KOPT-K1 (cell line): Measurements from ENCODE around the gene MAP6D1.

Experiments used
- H3K27ac ChIP-seq: fragments of 200-600 bp; sonication (generic); 2 replicates; pipeline ENCODE4 v1.5.1; 2016; ENCODE audit warnings: antibody characterized with exemption, mild to moderate bottlenecking, low read depth, low read length; ENCODE audit not compliant: poor library complexity, severe bottlenecking
- H3K36me3 ChIP-seq: fragments of 200-600 bp; sonication (generic); 2 replicates; pipeline ENCODE4 v1.5.1; 2017; ENCODE audit warnings: antibody characterized with exemption, mild to moderate bottlenecking, low read length, moderate library complexity; ENCODE audit not compliant: insufficient read depth
- H3K9me3 ChIP-seq: fragments of 200-600 bp; sonication (generic); 2 replicates; pipeline ENCODE4 v1.5.1; 2017; ENCODE audit warnings: antibody characterized with exemption, low read length, mild to moderate bottlenecking; ENCODE audit not compliant: insufficient read depth, poor library complexity, severe bottlenecking

The MAP6D1 gene

GRCh38 chr3:183830187-183830586 is 4.8 kb upstream of the MAP6D1 start:
- H3K36me3 ChIP-seq, result peaks cover 77% of the 10 kb centered on the region
- H3K27ac ChIP-seq, result no peak overlapping the region
- no peaks in the 10 kb centered on the region for H3K9me3 ChIP-seq

DNA sequence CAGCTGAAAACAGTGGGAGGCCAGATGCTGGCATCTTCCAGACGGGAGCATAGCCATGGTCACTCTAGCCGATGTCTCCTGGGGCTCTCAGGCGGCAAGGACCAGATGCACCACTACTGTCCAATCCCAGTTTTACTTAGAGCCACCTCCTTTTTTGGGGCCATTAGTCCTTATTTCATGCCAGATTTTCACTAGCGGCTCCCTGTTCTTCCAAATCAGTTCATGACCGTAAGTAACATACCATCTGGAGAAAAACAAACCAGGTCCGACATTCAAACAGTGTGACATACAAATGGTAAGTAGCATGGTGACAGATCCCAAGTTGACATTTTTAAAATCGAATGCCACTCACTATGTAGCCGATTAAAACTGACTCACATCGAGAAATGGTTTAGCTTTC is 4.1 kb upstream of the MAP6D1 start:
- Histone ChIP-seq H3K9me3 (no peaks in the 10 kb centered on the region), H3K36me3 (peaks cover 70% of the 10 kb centered on the region), H3K27ac (no peak overlapping the region)

- no peak overlapping the region for H3K27ac ChIP-seq
- no peaks in the 10 kb centered on the region for H3K9me3 ChIP-seq
- H3K36me3 ChIP-seq, result peaks cover 60% of the 10 kb centered on the region
These were observed 3.1 kb upstream of the MAP6D1 start for GRCh38 chr3:183828538-183828870.

DNA sequence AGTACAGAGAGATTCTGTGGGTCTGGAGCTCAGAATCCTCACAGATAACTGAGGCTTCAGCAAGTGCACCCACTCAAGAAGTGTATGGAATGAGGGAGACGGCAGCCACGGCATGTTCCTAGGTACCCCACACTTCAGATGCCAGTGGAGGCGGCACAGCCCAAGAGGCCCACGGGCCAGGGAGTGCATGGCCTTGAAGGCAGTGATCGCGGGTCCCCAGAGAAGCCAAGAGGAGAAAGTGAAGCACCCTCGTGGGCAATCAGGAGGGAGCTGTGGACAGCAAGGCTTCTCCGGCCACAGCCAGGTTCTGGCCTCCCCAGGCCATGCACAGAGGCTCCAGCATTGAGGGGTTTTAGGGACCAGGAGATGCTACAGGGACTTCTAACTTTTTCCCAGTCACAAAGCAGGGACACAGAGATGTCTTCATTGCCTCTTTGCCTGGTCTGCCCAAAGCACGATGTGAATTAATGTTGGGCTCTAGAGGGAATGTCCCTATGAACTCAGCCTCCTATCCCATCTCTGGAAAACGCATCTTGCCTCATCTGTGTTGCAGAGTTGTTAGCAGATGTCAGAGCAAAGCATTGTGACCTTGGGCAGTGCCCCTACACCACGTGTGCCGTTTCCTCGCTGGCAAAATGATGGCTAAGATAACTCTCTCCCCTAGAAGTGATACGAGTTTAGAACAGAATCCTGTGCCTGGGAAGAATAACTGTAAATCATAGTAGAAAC is 2.6 kb upstream of the MAP6D1 start:
- Histone ChIP-seq H3K9me3 (no peaks in the 10 kb centered on the region), H3K27ac (no peak overlapping the region), H3K36me3 (peaks cover 55% of the 10 kb centered on the region)

DNA sequence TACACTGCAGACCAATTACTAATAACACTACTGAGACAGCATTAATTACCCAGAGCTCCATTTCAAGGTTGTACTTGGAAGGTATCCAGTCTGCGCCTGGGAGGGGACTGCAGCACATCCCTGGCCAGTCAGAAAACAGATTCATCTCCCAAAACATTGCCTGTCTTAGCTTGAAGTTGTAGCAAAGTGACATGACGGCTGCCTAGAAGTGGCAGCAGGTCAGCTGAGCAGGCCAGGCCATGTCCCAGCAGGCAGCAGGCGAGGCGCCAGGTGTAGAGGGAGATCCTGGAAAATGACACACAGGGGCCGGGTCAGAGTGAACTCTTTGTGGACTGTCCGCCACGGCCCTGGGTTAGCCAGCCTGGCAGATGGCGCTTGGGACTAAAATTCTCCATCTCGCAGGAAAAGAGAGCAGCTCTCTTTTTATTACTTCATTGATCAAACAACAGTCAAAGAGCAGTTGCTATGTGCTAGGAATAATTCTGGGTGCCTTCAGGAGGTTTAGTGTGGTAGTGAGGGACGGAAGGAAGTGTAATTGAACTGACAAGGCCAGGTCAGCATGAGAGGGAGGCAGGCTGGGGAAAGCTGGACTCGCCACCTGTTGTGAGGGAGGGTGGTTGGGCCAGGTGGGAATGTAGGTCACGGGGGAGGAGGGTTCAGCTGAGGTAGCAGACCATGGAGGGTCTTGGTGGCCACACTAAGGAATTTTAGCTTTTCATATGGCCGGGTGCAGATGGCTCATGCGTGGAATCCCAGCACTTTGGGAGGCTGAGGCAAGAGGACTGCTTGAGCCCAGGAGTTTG is 1.3 kb upstream of the MAP6D1 start:
- Histone ChIP-seq H3K27ac (no peak overlapping the region), H3K36me3 (peaks cover 44% of the 10 kb centered on the region), H3K9me3 (no peaks in the 10 kb centered on the region)

DNA sequence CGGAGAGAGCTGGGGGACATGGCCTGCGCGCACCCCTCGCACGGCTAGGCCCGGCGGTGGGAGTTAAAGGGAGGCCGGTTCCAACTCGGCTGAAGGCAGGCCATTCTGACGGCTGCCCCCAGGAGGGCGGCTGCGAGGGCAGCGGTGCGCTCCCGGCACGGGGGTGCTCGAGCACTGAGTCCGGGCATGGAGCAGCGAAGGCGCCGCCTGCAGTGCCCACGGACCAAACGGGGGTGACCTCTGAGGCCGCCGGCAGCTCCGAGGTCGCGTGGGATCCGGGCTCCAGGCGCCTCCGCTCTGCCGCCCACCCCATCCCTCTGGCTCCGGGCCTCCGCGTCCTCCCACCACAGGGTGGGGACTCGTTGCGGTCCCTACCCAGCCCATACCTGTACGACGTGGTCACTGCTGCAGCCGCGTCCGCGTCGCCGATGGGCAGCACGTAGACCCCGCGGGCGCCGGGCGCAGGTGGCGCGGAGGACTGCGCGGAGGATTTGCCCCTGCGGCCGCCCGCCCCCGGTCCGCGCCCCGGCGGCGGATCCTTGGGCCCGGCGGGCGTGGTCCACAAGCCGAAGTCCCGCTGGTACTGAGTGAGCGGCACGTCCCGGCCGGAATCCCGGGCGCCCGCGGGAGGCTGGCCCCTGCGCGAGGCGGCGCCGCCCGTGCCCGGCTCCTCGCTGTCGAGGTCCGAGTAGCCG is 469 bp downstream of the MAP6D1 start:
- H3K36me3 ChIP-seq, result peaks cover 32% of the 10 kb centered on the region; the same call in 1 of the 2 replicates
- no peak overlapping the region for H3K27ac ChIP-seq
- no peaks in the 10 kb centered on the region for H3K9me3 ChIP-seq

- Histone ChIP-seq H3K36me3 (peaks cover 23% of the 10 kb centered on the region; the same call in 1 of the 2 replicates), H3K9me3 (no peaks in the 10 kb centered on the region), H3K27ac (no peak overlapping the region)
These were observed 1.4 kb downstream of the MAP6D1 start for GRCh38 chr3:183823963-183824362.

GRCh38 chr3:183822631-183823030 is 2.7 kb downstream of the MAP6D1 start:
- H3K27ac ChIP-seq, result no peak overlapping the region
- no peaks in the 10 kb centered on the region for H3K9me3 ChIP-seq
- peaks cover 10% of the 10 kb centered on the region; the same call in 1 of the 2 replicates for H3K36me3 ChIP-seq

DNA sequence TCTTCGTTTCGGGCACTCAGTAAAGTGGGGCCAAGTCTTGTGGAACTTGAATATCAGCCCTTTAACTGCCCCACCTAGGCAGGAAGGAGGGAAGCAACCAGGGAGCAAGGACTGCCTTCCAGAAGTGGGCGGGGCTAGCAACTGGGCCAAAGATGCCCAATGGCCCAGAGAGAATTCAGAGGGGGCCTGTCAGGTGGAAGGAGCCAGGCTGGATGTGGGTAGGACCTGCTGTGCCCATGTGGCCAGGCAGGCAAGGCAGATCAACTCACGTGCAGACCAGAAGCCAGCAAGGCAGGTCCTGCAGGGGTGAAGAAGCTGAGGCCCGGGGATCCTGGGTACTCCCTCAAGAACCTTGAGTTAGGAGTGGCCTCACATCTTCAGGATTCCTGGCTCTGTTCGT is 5.5 kb downstream of the MAP6D1 start:
- H3K9me3 ChIP-seq, result no peaks in the 10 kb centered on the region
- H3K36me3 ChIP-seq, result peaks cover 23% of the 10 kb centered on the region
- no peak overlapping the region for H3K27ac ChIP-seq

DNA sequence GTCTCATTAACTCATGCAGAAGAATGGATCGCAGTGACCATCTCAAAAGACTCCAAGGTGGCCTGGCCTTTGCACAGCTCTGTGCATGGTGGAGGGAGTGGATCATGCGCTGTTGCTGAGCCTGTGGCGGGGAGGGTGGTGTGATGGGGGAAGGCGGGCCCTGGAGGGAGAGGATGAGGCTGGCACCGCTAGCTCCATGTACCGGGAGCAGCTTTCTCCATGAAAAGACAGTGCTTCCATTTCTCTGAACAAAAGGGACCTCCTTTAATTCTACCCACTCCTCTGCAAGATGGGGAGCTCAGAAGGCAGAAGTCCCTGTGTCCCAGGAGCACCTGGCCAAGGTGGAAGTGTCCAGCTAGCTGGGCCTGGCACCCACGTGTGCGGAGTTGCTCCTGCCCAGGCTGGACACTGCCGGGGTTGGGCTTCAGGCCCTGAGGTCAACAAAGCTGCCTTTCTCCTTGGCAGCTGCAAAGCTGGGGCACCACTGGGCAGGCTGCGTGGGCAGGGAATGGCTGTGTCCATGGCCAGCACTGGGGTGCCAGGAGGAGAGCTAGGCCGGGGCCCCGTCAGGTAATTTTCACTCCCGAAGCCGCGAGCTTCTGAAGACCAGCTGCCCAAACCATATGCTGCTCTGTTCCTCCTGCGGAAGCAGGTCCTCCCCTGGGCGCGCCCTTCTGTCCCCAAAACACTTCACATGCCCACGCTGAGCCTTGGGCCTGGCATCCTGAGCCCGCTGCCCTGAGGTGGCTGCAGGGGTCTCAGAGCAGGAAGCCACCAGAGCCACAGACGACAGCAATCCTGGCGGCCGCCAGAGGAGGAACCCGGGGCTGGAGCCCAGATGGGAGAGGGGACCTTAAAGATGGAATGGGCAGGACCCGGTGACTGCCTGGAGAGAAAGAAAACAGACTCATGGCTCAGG is 6.4 kb downstream of the MAP6D1 start:
- H3K9me3 ChIP-seq, result no peaks in the 10 kb centered on the region
- H3K27ac ChIP-seq, result no peak overlapping the region
- peaks cover 31% of the 10 kb centered on the region for H3K36me3 ChIP-seq

DNA sequence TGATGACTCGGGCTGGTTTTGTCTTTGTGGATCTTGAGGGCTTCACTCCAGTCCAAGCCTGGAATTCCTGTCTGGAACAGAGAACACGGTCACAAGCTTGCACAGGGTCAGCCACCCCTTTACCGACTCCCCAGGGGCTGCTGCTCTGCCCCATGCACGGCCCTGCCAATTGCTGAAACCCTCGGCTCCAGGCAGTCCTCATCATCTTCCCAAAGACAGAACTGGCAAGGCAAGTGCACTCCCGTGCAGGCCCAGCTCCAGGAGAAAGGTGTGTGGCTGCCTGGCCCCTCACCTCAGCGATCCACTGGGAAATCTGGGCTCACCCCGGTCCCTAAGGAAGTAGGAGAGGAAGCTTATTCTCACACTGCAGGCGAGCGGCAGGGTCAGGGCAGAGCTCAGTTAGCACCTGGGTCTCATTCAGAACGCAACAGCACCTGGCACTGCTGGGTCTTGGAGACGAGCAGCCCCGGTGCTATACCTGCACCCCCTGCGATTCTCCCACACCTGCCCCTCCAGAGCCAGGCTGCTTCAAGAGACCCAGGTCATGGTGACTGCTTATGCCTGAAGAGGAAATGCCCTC is 7.2 kb downstream of the MAP6D1 start:
- Histone ChIP-seq H3K9me3 (no peaks in the 10 kb centered on the region), H3K36me3 (peaks cover 31% of the 10 kb centered on the region), H3K27ac (no peak overlapping the region)

- Histone ChIP-seq H3K27ac (no peak overlapping the region), H3K9me3 (no peaks in the 10 kb centered on the region), H3K36me3 (peaks cover 36% of the 10 kb centered on the region)
These were observed 7.7 kb downstream of the MAP6D1 start for GRCh38 chr3:183817639-183818038.

DNA sequence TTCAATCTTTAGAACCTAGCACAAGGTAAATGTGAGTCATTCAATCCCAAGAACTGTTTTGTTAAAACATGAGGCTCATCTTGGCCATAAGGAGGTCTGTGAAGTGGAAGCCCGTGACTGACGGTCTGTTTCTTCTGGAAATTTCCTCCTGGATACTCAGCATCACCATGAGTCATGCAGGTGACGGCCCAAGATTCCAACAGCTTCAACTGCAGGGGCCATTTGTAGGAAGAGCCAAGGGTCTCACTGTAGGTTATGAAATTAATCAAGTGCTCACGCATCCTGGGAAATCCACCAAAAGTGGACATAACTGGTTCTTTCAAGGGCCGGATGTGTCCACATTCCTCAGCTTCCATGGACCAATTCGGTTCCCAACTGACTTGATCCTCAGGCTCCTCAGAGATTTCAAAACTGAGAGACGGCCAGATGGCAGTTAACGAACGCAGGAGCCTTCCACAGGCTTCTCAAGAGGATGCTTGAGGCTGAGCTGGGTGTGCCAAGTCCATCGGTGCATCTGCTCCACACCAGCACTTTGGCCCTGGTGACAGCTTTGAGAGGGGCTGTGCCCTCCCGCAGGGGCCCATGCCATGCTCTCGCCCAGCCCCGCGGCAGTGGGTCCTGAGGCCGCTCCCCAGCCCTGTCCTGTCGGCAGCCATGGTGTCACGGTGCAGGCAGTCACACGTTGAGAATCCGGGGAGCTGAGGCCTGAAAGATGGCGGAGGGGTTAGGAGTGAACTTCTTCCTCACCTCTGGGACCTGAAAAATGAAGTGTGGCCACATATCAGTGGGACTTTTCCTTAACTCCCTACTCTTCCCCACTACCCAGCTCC is 8.5 kb downstream of the MAP6D1 start:
- no peaks in the 10 kb centered on the region for H3K9me3 ChIP-seq
- H3K27ac ChIP-seq, result no peak overlapping the region
- H3K36me3 ChIP-seq, result peaks cover 43% of the 10 kb centered on the region
